ENCODE data around the gene BCKDHB.

GRCh38 chr6:80277501-80277900 lies 171.0 kb downstream of the BCKDHB start:
- TF ChIP-seq ZNF121 (CRISPR knock-in tag; IDR thresholded peaks at IDR 0.05) (no peak), NFE2L1 (CRISPR knock-in tag; IDR thresholded peaks at IDR 0.05) (no peak), CDX4 (CRISPR knock-in tag; IDR thresholded peaks at IDR 0.05; ENCODE audit: borderline replicate concordance) (no peak), KAT7 (CRISPR knock-in tag; IDR thresholded peaks at IDR 0.05; ENCODE audit: borderline replicate concordance) (no peak), GRHL2 (CRISPR knock-in tag; IDR thresholded peaks at IDR 0.05; ENCODE audit: insufficient replicate concordance, severe bottlenecking) (no peak), NR1H2 (CRISPR knock-in tag; IDR thresholded peaks at IDR 0.05) (no peak), ZNF512 (CRISPR knock-in tag; IDR thresholded peaks at IDR 0.05; ENCODE audit: borderline replicate concordance) (no peak), FOXP1 (CRISPR knock-in tag; IDR thresholded peaks at IDR 0.05; ENCODE audit: borderline replicate concordance) (no peak), GABPB1 (CRISPR knock-in tag; IDR thresholded peaks at IDR 0.05) (no peak)
- TF ChIP-seq, protein P1, sequence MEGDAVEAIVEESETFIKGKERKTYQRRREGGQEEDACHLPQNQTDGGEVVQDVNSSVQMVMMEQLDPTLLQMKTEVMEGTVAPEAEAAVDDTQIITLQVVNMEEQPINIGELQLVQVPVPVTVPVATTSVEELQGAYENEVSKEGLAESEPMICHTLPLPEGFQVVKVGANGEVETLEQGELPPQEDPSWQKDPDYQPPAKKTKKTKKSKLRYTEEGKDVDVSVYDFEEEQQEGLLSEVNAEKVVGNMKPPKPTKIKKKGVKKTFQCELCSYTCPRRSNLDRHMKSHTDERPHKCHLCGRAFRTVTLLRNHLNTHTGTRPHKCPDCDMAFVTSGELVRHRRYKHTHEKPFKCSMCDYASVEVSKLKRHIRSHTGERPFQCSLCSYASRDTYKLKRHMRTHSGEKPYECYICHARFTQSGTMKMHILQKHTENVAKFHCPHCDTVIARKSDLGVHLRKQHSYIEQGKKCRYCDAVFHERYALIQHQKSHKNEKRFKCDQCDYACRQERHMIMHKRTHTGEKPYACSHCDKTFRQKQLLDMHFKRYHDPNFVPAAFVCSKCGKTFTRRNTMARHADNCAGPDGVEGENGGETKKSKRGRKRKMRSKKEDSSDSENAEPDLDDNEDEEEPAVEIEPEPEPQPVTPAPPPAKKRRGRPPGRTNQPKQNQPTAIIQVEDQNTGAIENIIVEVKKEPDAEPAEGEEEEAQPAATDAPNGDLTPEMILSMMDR (IDR thresholded peaks at IDR 0.05) = no peak
- TF ChIP-seq, protein P2, sequence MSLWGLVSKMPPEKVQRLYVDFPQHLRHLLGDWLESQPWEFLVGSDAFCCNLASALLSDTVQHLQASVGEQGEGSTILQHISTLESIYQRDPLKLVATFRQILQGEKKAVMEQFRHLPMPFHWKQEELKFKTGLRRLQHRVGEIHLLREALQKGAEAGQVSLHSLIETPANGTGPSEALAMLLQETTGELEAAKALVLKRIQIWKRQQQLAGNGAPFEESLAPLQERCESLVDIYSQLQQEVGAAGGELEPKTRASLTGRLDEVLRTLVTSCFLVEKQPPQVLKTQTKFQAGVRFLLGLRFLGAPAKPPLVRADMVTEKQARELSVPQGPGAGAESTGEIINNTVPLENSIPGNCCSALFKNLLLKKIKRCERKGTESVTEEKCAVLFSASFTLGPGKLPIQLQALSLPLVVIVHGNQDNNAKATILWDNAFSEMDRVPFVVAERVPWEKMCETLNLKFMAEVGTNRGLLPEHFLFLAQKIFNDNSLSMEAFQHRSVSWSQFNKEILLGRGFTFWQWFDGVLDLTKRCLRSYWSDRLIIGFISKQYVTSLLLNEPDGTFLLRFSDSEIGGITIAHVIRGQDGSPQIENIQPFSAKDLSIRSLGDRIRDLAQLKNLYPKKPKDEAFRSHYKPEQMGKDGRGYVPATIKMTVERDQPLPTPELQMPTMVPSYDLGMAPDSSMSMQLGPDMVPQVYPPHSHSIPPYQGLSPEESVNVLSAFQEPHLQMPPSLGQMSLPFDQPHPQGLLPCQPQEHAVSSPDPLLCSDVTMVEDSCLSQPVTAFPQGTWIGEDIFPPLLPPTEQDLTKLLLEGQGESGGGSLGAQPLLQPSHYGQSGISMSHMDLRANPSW (CRISPR knock-in tag; conservative IDR thresholded peaks at IDR 0.05; ENCODE audit: low read depth) = no peak

All from WTC11 (cell line).